ENCODE results near the gene CDKAL1. TPM values are rescaled to one million over a fixed set of nuclear protein-coding genes. Genes with fewer than 3 reads are reported as not detected.

CDKAL1 gene
- total and polyA plus RNA-seq, 2 experiments from 2014 or later = 14.4 to 19.5 TPM

DNA sequence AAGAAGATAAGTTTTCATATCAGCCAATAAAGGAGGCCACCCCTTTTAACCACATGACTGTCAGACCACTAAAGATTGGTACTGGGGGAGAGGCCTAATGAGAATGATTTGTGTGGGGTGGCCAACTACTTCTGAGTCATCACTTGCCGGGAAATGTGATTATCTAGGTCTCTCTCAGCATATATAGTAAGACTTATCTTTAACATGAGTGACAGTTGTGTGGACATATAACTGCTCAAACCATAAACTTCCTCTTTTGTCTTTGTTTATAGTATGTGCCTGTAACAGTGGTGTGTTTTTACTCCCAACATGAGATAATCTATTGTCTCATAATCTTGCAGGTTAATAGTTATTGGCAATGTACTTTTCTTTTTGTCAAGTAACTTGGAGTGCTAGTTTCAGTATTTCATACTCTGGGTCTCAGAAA is 312.4 kb downstream of the CDKAL1 start:
- no peak for DNase-seq (ENCODE audit: low spot score)
- Histone ChIP-seq H3K9me3 (ENCODE audit: low read depth) (no peaks in the 10 kb centered on the region), H2AFZ (no peak overlapping the region), H3K79me2 (no peaks in the 10 kb centered on the region), H4K20me1 (ENCODE audit: insufficient read depth, poor library complexity, severe bottlenecking) (no peaks in the 10 kb centered on the region), H3K9me2 (replicated peaks; ENCODE audit: insufficient read depth) (no peaks in the 10 kb centered on the region), H3K27me3 (no peaks in the 10 kb centered on the region), H3K36me3 (replicated peaks; ENCODE audit: insufficient read depth, low read depth) (no peaks in the 10 kb centered on the region), H3K27ac (no peak overlapping the region), H3K4me3 (no peak overlapping the region), H3K4me2 (no peak overlapping the region), H3K4me1 (ENCODE audit: insufficient read depth) (peaks cover 5% of the 10 kb centered on the region)
- no peak for TF ChIP-seq EZH2phosphoT487 (IDR thresholded peaks at IDR 0.05; ENCODE audit: low read depth, severe bottlenecking, unreplicated experiment)
- no peak for TF ChIP-seq CTCF (IDR thresholded peaks at IDR 0.05; ENCODE audit: poor library complexity)
- no peak for TF ChIP-seq EZH2 (IDR thresholded peaks at IDR 0.05; ENCODE audit: borderline replicate concordance)
- WGBS (ENCODE audit: low lambda C conversion rate, missing lambda C conversion rate) = 30% methylated on average over 1 of the region's 1 CpG

DNA sequence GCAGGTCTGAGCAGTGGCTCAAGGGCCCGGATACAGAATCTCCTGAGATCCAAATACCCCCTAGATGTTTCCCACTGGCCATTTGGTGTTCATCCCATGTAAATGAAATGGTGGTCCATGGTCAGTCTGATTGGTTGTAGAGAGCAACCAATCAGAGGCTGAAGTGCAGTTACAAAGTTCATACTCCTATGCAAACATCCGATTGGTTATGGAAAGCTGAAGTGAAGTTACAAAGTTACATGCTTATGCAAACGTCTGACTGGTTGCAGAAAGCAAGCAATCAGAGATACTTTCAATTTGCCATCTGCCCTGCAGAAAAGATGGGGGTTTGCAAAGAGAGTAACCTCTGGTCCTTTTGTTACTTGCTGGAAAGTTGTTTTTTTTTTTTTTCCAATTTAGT is 313.6 kb downstream of the CDKAL1 start:
- H2AFZ ChIP-seq = no peak overlapping the region
- DNase-seq (ENCODE audit: low spot score) = no peak
- TF ChIP-seq EZH2 (IDR thresholded peaks at IDR 0.05; ENCODE audit: borderline replicate concordance) (no peak), CTCF (IDR thresholded peaks at IDR 0.05; ENCODE audit: poor library complexity) (no peak), EZH2phosphoT487 (IDR thresholded peaks at IDR 0.05; ENCODE audit: low read depth, severe bottlenecking, unreplicated experiment) (no peak)
- no peaks in the 10 kb centered on the region for H4K20me1 ChIP-seq (ENCODE audit: insufficient read depth, poor library complexity, severe bottlenecking)
- H3K4me2 ChIP-seq = no peak overlapping the region
- H3K9me2 ChIP-seq (replicated peaks; ENCODE audit: insufficient read depth) = no peaks in the 10 kb centered on the region
- H3K27ac ChIP-seq = no peak overlapping the region
- peaks cover 5% of the 10 kb centered on the region for H3K4me1 ChIP-seq (ENCODE audit: insufficient read depth)
- H3K27me3 ChIP-seq = no peaks in the 10 kb centered on the region
- H3K36me3 ChIP-seq (replicated peaks; ENCODE audit: insufficient read depth, low read depth) = no peaks in the 10 kb centered on the region
- WGBS (ENCODE audit: low lambda C conversion rate, missing lambda C conversion rate) = 69% methylated on average over 3 of the region's 3 CpGs
- no peak overlapping the region for H3K4me3 ChIP-seq
- no peaks in the 10 kb centered on the region for H3K9me3 ChIP-seq (ENCODE audit: low read depth)
- no peaks in the 10 kb centered on the region for H3K79me2 ChIP-seq

DNA sequence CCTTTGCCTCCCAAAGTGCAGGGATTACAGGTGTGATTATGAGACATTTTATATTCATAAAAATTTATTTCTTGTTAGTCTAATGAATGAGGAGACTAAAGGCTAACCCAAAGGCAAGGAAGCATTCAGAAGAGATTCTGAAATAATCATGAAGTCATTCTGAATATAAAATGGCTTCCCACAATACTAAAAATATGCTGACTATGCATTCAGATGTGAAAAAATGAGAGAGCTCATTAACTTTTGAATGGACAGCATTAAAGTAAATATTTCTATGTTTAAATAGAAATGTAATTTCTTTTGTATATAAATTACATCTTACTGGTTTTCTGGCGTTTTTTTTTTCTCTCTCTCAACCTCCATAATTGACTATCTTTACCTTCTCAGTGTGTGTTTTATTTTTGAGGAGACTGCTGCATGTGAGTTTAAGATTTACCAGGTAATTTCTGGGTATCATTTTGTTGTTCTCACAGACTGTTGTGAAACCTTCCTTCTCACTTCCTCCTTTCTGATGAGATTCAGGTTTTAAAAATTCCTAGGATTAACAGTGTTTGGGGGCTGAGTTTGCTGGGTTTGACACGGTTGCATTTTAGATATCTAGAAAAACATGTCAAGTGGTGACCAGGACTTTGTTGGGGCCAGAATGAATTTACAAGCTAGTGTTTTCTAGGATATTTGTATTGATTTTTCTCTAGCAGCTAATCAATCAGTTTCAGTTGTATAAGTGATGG is 316.6 kb downstream of the CDKAL1 start:
- Histone ChIP-seq H3K4me2 (no peak overlapping the region), H3K79me2 (no peaks in the 10 kb centered on the region), H3K36me3 (replicated peaks; ENCODE audit: insufficient read depth, low read depth) (no peaks in the 10 kb centered on the region), H2AFZ (no peak overlapping the region), H4K20me1 (ENCODE audit: insufficient read depth, poor library complexity, severe bottlenecking) (no peaks in the 10 kb centered on the region), H3K4me3 (no peak overlapping the region), H3K27me3 (no peaks in the 10 kb centered on the region), H3K9me2 (replicated peaks; ENCODE audit: insufficient read depth) (no peaks in the 10 kb centered on the region), H3K4me1 (ENCODE audit: insufficient read depth) (peaks cover 10% of the 10 kb centered on the region), H3K27ac (no peak overlapping the region), H3K9me3 (ENCODE audit: low read depth) (no peaks in the 10 kb centered on the region)
- WGBS (ENCODE audit: low lambda C conversion rate, missing lambda C conversion rate) = 48% methylated on average over 2 of the region's 2 CpGs
- DNase-seq (ENCODE audit: low spot score) = no peak
- TF ChIP-seq EZH2phosphoT487 (IDR thresholded peaks at IDR 0.05; ENCODE audit: low read depth, severe bottlenecking, unreplicated experiment) (no peak), CTCF (IDR thresholded peaks at IDR 0.05; ENCODE audit: poor library complexity) (no peak), EZH2 (IDR thresholded peaks at IDR 0.05; ENCODE audit: borderline replicate concordance) (no peak)

All from hepatocyte (in vitro differentiated cells).